ENCODE results near the gene KLK7.

DNA sequence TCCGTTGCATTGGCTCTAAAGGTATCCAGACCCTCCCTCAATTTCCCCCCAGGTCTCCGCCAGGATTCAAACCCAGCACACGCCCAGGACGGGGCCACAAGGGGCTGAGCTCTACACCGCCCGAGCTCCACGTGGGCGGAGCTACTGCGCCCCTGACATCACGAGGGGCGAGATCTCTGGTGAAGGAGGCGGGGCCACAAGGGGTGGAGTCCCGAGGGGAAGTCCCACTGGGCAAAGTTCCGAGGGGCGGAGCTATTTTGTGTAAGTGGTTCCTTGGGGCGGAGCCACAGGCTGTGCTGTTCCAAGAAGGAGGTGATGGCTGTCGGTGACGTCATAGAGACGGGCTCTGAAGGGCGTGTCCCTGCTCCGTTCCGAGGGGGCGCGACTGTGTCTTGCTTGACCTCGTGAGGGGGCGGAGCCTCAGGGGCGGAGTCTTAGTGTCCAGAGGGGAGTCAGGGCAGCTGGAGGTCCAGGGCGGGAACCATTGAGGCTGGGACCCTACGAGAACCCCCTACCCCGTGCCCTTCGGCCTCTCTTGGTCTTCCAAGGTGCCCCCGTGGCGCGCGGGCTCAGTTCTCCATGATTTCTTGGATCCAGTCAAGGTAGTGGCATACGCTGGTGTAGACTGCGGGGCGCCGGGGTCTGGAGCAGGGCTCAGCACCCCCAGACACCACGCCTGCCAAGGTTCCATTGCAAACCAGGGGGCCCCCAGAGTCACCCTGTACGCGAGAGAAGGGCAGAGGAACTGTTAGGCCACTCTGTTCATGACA, 19.0 kb upstream of the KLK7 start:
- TF ChIP-seq, protein P1, sequence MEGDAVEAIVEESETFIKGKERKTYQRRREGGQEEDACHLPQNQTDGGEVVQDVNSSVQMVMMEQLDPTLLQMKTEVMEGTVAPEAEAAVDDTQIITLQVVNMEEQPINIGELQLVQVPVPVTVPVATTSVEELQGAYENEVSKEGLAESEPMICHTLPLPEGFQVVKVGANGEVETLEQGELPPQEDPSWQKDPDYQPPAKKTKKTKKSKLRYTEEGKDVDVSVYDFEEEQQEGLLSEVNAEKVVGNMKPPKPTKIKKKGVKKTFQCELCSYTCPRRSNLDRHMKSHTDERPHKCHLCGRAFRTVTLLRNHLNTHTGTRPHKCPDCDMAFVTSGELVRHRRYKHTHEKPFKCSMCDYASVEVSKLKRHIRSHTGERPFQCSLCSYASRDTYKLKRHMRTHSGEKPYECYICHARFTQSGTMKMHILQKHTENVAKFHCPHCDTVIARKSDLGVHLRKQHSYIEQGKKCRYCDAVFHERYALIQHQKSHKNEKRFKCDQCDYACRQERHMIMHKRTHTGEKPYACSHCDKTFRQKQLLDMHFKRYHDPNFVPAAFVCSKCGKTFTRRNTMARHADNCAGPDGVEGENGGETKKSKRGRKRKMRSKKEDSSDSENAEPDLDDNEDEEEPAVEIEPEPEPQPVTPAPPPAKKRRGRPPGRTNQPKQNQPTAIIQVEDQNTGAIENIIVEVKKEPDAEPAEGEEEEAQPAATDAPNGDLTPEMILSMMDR (IDR thresholded peaks at IDR 0.05; ENCODE audit: poor library complexity) = no peak
- no peak for TF ChIP-seq EZH2 (IDR thresholded peaks at IDR 0.05; ENCODE audit: borderline replicate concordance)

Data from hepatocyte (in vitro differentiated cells).